ENCODE measurements around the gene PLAAT3. TPM values are rescaled to one million over a fixed set of nuclear protein-coding genes. Genes with fewer than 3 reads are reported as not detected.
"Not testable (repeated sequence)": the region's sequence is repeated elsewhere in the genome, so short reads cannot be mapped to it uniquely, and the experiment has no call there.

Gene PLAAT3
- total and polyA plus RNA-seq, 7 experiments from 2014 or later: 0.92 to 10.3 (median 2.0) TPM

DNA sequence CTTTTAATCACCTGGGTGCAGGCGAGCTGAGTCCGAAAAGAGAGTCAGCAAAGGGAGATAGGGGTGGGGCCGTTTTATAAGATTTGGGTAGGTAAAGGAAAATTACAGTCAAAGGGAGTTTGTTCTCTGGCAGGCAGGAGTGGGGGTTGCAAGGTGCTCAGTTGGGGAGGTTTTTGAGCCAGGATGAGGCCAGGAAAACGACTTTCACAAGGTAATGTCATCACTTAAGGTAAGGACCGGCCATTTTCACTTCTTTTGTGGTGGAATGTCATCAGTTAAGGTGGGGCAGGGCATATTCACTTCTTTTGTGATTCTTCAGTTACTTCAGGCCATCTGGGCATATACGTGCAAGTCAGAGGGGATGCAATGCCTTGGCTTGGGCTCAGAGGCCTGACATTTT, 84.9 kb downstream of the PLAAT3 start:
- H3K9me3 Mint-ChIP-seq; H3K36me3 ChIP-seq (ENCODE audit: control insufficient read depth in 2 of 3, insufficient read depth in 3 of 3, low read length in 3 of 3); H3K27me3 ChIP-seq (ENCODE audit: control insufficient read depth in 2 of 2, insufficient read depth in 2 of 2, low read length in 2 of 2); H3K4me3 ChIP-seq (ENCODE audit: low read length); DNase-seq; H3K27me3 Mint-ChIP-seq; H3K27ac ChIP-seq (ENCODE audit: low read depth, low read length); ATAC-seq; intact Hi-C loops (cut with micrococcal nuclease); H3K36me3 Mint-ChIP-seq; H3K9me3 ChIP-seq (ENCODE audit: control insufficient read depth in 2 of 3, low read length in 3 of 3): not testable (repeated sequence)
- Mint-ChIP-seq H3K27ac (peak overlapping the region in 8 of 9 donors; percentile 74 to 90 (median 86)), H3K4me1 (peaks cover 35 to 63% (median 62%) of the 10 kb centered on the region in 7 donors), H3K4me3 (peak overlapping the region in 7 of 10 donors; percentile 23 to 47 (median 38))
- H3K4me1 ChIP-seq (ENCODE audit: control insufficient read depth in 2 of 2, insufficient read depth in 2 of 2, low read length in 2 of 2): peaks cover 33 to 47% of the 10 kb centered on the region in 2 donors
- POLR2A ChIA-PET: interaction anchor here (0.7 to 2.1 kb wide), 6 partner anchors 8 to 550 kb away, joined by 3 to 7 read pairs (median 4); no protein-coding TSS in a partner anchor
- CTCF ChIA-PET: interaction anchor here (0.7 to 1.2 kb wide), 6 partner anchors 9 to 117 kb away, joined by 3 to 4 read pairs (median 3); no protein-coding TSS in a partner anchor

DNA sequence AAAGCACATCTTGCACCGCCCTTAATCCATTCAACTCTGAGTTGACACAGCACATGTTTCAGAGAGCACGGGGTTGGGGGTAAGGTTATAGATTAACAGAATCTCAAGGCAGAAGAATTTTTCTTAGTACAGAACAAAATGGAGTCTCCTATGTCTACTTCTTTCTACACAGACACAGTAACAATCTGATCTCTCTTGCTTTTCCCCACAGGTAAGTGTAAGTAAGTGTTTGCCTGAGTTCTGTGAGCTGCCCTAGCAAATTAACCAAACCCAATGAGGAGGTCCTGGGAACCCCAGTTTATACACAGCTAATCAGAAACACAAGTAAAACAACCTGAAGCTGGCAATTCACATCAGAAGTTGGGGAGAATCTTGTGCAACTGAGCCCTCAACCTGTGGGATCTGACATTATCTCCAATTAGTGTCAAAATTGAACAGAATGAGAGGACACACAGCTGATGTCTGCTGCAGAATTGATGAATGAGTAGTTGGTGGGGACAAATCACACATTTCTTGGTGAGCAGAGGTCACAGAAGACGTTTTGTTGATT, 85.4 kb downstream of the PLAAT3 start:
- H3K27ac ChIP-seq (ENCODE audit: low read depth, low read length); H3K9me3 ChIP-seq (ENCODE audit: control insufficient read depth in 2 of 3, low read length in 3 of 3); H3K36me3 Mint-ChIP-seq; DNase-seq; intact Hi-C loops (cut with micrococcal nuclease); H3K36me3 ChIP-seq (ENCODE audit: control insufficient read depth in 2 of 3, insufficient read depth in 3 of 3, low read length in 3 of 3); H3K4me3 ChIP-seq (ENCODE audit: low read length); ATAC-seq; H3K27me3 ChIP-seq (ENCODE audit: control insufficient read depth in 2 of 2, insufficient read depth in 2 of 2, low read length in 2 of 2); H3K27me3 Mint-ChIP-seq; H3K9me3 Mint-ChIP-seq: not testable (repeated sequence)
- POLR2A ChIA-PET: interaction anchor here (0.7 to 2.1 kb wide), 3 partner anchors 9 to 549 kb away, joined by 3 to 7 read pairs (median 6); no protein-coding TSS in a partner anchor
- Mint-ChIP-seq H3K4me1 (peaks cover 32 to 57% (median 56%) of the 10 kb centered on the region in 7 donors), H3K4me3 (peak overlapping the region in 4 of 10 donors; percentile 23 to 47 (median 38)), H3K27ac (peak overlapping the region in 8 of 9 donors; percentile 48 to 88 (median 83))
- CTCF ChIA-PET: interaction anchor here (0.7 to 1.1 kb wide), 2 partner anchors 9 to 109 kb away, joined by 4 read pairs; no protein-coding TSS in a partner anchor
- H3K4me1 ChIP-seq (ENCODE audit: control insufficient read depth in 2 of 2, insufficient read depth in 2 of 2, low read length in 2 of 2): peaks cover 27 to 42% of the 10 kb centered on the region in 2 donors

DNA sequence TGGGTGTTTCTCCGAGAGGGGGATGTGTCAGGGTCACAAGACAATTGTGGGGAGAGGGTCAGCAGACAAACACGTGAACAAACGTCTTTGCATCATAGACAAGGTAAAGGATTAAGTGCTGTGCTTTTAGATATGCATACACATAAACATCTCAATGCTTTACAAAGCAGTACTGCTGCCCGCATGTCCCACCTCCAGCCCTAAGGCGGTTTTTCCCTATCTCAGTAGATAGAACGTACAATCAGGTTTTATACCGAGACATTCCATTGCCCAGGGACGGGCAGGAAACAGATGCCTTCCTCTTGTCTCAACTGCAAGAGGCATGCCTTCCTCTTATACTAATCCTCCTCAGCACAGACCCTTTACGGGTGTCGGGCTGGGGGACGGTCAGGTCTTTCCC, 86.1 kb downstream of the PLAAT3 start:
- peak overlapping the region in 3 of 10 donors; percentile 35 to 64 (median 54) for H3K4me3 Mint-ChIP-seq
- H3K4me1 Mint-ChIP-seq: peaks cover 26 to 51% (median 49%) of the 10 kb centered on the region in 7 donors
- H3K9me3 ChIP-seq (ENCODE audit: control insufficient read depth in 2 of 3, low read length in 3 of 3); intact Hi-C loops (cut with micrococcal nuclease); H3K36me3 Mint-ChIP-seq; H3K27me3 ChIP-seq (ENCODE audit: control insufficient read depth in 2 of 2, insufficient read depth in 2 of 2, low read length in 2 of 2); ATAC-seq; H3K36me3 ChIP-seq (ENCODE audit: control insufficient read depth in 2 of 3, insufficient read depth in 3 of 3, low read length in 3 of 3); CTCF ChIA-PET; H3K4me3 ChIP-seq (ENCODE audit: low read length); DNase-seq; POLR2A ChIA-PET; H3K27me3 Mint-ChIP-seq; H3K27ac ChIP-seq (ENCODE audit: low read depth, low read length); H3K9me3 Mint-ChIP-seq: not testable (repeated sequence)
- peak overlapping the region in 3 of 9 donors; percentile 31 to 79 (median 77) for H3K27ac Mint-ChIP-seq
- peaks cover 21 to 36% of the 10 kb centered on the region in 2 donors for H3K4me1 ChIP-seq (ENCODE audit: control insufficient read depth in 2 of 2, insufficient read depth in 2 of 2, low read length in 2 of 2)

DNA sequence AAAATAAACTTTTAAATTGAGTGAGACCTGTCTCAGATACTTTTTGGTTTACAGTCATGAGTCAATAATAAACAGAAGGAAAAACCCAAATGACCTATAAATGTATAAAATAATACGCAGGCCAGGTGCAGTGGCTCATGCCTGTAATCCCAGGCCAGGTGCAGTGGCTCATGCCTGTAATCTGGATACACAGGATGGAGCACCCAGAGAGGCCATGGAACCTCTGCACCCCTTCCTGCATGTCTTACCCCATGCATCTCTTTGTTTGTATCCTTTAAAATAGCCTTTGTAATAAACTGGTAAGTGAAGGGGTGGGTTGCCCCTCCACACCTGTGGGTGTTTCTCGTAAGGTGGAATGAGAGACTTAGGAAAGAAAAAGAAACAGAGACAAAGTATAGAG, 86.6 kb downstream of the PLAAT3 start:
- Mint-ChIP-seq H3K27ac (peak overlapping the region in 4 of 9 donors; percentile 41 to 79 (median 73)), H3K27me3 (peaks cover 0 to 9% (median 0%) of the 10 kb centered on the region in 5 donors), H3K9me3 (peaks cover 0 to 9% (median 0%) of the 10 kb centered on the region in 11 donors), H3K4me1 (peaks cover 25 to 46% (median 44%) of the 10 kb centered on the region in 7 donors), H3K4me3 (peak overlapping the region in 2 of 10 donors; percentile 12 to 35), H3K36me3 (peaks cover 0 to 10% (median 0%) of the 10 kb centered on the region in 5 donors)
- H3K4me1 ChIP-seq (ENCODE audit: control insufficient read depth in 2 of 2, insufficient read depth in 2 of 2, low read length in 2 of 2): peaks cover 16 to 31% of the 10 kb centered on the region in 2 donors
- no peaks in the 10 kb centered on the region for H3K36me3 ChIP-seq (ENCODE audit: control insufficient read depth in 2 of 3, insufficient read depth in 3 of 3, low read length in 3 of 3)
- POLR2A ChIA-PET: no interaction called here
- no peak overlapping the region for H3K27ac ChIP-seq (ENCODE audit: low read depth, low read length)
- DNase-seq (no peak), ATAC-seq (no peak)
- H3K9me3 ChIP-seq (ENCODE audit: control insufficient read depth in 2 of 3, low read length in 3 of 3): no peaks in the 10 kb centered on the region
- H3K27me3 ChIP-seq (ENCODE audit: control insufficient read depth in 2 of 2, insufficient read depth in 2 of 2, low read length in 2 of 2): no peaks in the 10 kb centered on the region
- CTCF ChIA-PET: no interaction called here
- intact Hi-C loops (cut with micrococcal nuclease): no loop called here
- H3K4me3 ChIP-seq (ENCODE audit: low read length): no peak overlapping the region

Other genes starting within 250 kb of the PLAAT3 start
- not detected for gene SLC22A9, start 244.6 kb downstream of the PLAAT3 start, total RNA-seq
- gene SLC22A9, start 244.6 kb downstream of the PLAAT3 start, polyA plus RNA-seq: not detected
- gene PLAAT5, start 123.3 kb downstream of the PLAAT3 start, total RNA-seq: 1 to 10 TPM in 1 of 5 experiments, not detected in 4; 1.1 TPM
- not detected for gene PLAAT5, start 123.3 kb downstream of the PLAAT3 start, polyA plus RNA-seq
- 1 to 10 TPM in 1 of 5 experiments, not detected in 4; 1.3 TPM for gene LGALS12, start 108.3 kb downstream of the PLAAT3 start, total RNA-seq
- gene LGALS12, start 108.3 kb downstream of the PLAAT3 start, polyA plus RNA-seq: not detected
- 100 to 1,000 TPM in 4 of 5 experiments, 10 to 100 TPM in 1; 96.2 to 170 (median 122) TPM for gene PLAAT4, start 77.6 kb downstream of the PLAAT3 start, total RNA-seq
- 100 to 1,000 TPM; 430 to 468 TPM for gene PLAAT4, start 77.6 kb downstream of the PLAAT3 start, polyA plus RNA-seq
- gene PLAAT2, start 51.1 kb downstream of the PLAAT3 start, total RNA-seq: under 1 TPM in 1 of 5 experiments, not detected in 4; 0.51 TPM
- gene PLAAT2, start 51.1 kb downstream of the PLAAT3 start, polyA plus RNA-seq: not detected
- gene ATL3, start 56.9 kb upstream of the PLAAT3 start, total RNA-seq: 10 to 100 TPM; 25.3 to 33.3 (median 29.5) TPM
- 10 to 100 TPM; 13.8 to 16.7 TPM for gene ATL3, start 56.9 kb upstream of the PLAAT3 start, polyA plus RNA-seq
- gene RTN3, start 67.1 kb upstream of the PLAAT3 start, total RNA-seq: 10 to 100 TPM; 20.8 to 65.7 (median 34.4) TPM
- 10 to 100 TPM; 32.6 to 35.2 TPM for gene RTN3, start 67.1 kb upstream of the PLAAT3 start, polyA plus RNA-seq
- 1 to 10 TPM; 2.1 to 3.6 (median 2.7) TPM for gene ZFTA, start 154.3 kb upstream of the PLAAT3 start, total RNA-seq
- under 1 TPM; 0.04 to 0.15 TPM for gene ZFTA, start 154.3 kb upstream of the PLAAT3 start, polyA plus RNA-seq
- gene SPINDOC, start 199.0 kb upstream of the PLAAT3 start, total RNA-seq: 10 to 100 TPM in 2 of 5 experiments, 1 to 10 TPM in 3; 6.6 to 42.2 (median 9.3) TPM
- gene SPINDOC, start 199.0 kb upstream of the PLAAT3 start, polyA plus RNA-seq: under 1 TPM; 0.22 to 0.53 TPM
- 10 to 100 TPM; 42.3 to 69.1 (median 56.8) TPM for gene MARK2, start 224.7 kb upstream of the PLAAT3 start, total RNA-seq
- 10 to 100 TPM; 29.4 to 64.5 TPM for gene MARK2, start 224.7 kb upstream of the PLAAT3 start, polyA plus RNA-seq

Data from naive thymus-derived CD4-positive, alpha-beta T cell (primary cell).